Suprapubic skin (tissue), 3 donors: Measurements from ENCODE around the gene GPR119.

Source experiments
- CTCF ChIP-seq, 2 donors: fragments of 200-600 bp in 1 of 2; fragments of 450-650 bp in 1 of 2; sonication (generic) in 1 of 2; IDR thresholded peaks; one replicate each; pipeline ENCODE4 v1.5.1; 2016 to 2019; ENCODE audit warnings: antibody characterized with exemption in 2 of 2, mild to moderate bottlenecking in 1 of 2, moderate library complexity in 1 of 2
- POLR2AphosphoS5 ChIP-seq, 3 donors: sonication (generic); formaldehyde crosslinking; IDR thresholded peaks; one replicate each; pipeline ENCODE4 v1.6.1; 2017; ENCODE audit warnings: antibody characterized with exemption in 3 of 3

- TF ChIP-seq POLR2AphosphoS5 (IDR thresholded peaks at IDR 0.05): no peak
- no peak for TF ChIP-seq CTCF (IDR thresholded peaks at IDR 0.05)
These were observed 41.1 kb upstream of the GPR119 start for GRCh38 chrX:130426531-130426930.
